Stomach (tissue), 9 donors: ENCODE data around the gene NOS1. TPM values are rescaled to one million over a fixed set of nuclear protein-coding genes. Genes with fewer than 3 reads are reported as not detected.
"Not testable (repeated sequence)": the region's sequence is repeated elsewhere in the genome, so short reads cannot be mapped to it uniquely, and the experiment has no call there.

Source experiments
- DNase-seq, 2 donors: peaks; one replicate each; pipeline versions ENCODE4 v3.0.0 to v3.0.0-alpha.2; 2013 to 2019
- H3K27ac ChIP-seq, 5 donors: fragments of 200-600 bp in 4 of 5; sonication (generic) in 4 of 5; one replicate each; pipeline ENCODE4 v1.5.1; 2013 to 2019; ENCODE audit warnings: mild to moderate bottlenecking in 1 of 5, moderate library complexity in 1 of 5
- H3K27me3 ChIP-seq, 3 donors: fragments of 200-600 bp; sonication (generic); one replicate each; pipeline ENCODE4 v1.5.1; 2017 to 2019; ENCODE audit warnings: mixed run types in 1 of 3
- H3K36me3 ChIP-seq, 4 donors: fragments of 200-600 bp; sonication (generic); 1 replicate in 3 of 4; 2 replicates in 1 of 4; pipeline ENCODE4 v1.5.1; 2016 to 2019
- H3K4me1 ChIP-seq, 4 donors: fragments of 200-600 bp; sonication (generic); one replicate each; pipeline ENCODE4 v1.5.1; 2016 to 2019
- H3K4me3 ChIP-seq, 4 donors: fragments of 200-600 bp; sonication (generic) in 3 of 4; one replicate each; pipeline ENCODE4 v1.5.1; 2016 to 2019; ENCODE audit warnings: mild to moderate bottlenecking in 1 of 4
- H3K9me3 ChIP-seq, 4 donors: fragments of 200-600 bp; sonication (generic); one replicate each; pipeline ENCODE4 v1.5.1; 2016 to 2019
- EP300 ChIP-seq: sonication (generic); formaldehyde crosslinking; IDR thresholded peaks from one replicate; pipeline ENCODE4 v1.6.1; 2017; ENCODE audit warnings: antibody characterized with exemption
- POLR2A ChIP-seq, 4 donors: fragments of 450-650 bp; IDR thresholded peaks; one replicate each; pipeline ENCODE4 v1.6.1; 2016; ENCODE audit warnings: antibody characterized with exemption in 4 of 4, control low read depth in 2 of 4, mild to moderate bottlenecking in 1 of 4, moderate library complexity in 1 of 4
- POLR2AphosphoS5 ChIP-seq, 3 donors: sonication (generic); formaldehyde crosslinking; IDR thresholded peaks; one replicate each; pipeline ENCODE4 v1.6.1; 2016; ENCODE audit warnings: antibody characterized with exemption in 3 of 3
- WGBS, 5 donors: extraction: QIAGEN DNeasy Blood & Tissue Kit in 3 of 5; methylation state at CpG; one replicate each; pipeline versions ENCODE4 v1.1.5 to v1.1.7; 2013 to 2018; 5-methylcytosine and 5-hydroxymethylcytosine counted together
- intact Hi-C: fragments of 100-400 bp; cut with DNase I; formaldehyde crosslinking; loops from one replicate; pipeline ENCODE4 v1.15.1; 2023; ENCODE audit warnings: low total_unique reads
- polyA plus RNA-seq, 3 donors: library from polyadenylated mRNA; stranded (reverse); fragments of 200-250 nt; gene quantifications; one replicate each; pipeline ENCODE4 v1.2.3, GENCODE V29; 2013
- total RNA-seq, 5 donors: library from RNA; depleted of rRNA; stranded (reverse); fragments of >200 nt; gene quantifications; one replicate each; pipeline versions ENCODE4 v1.1.0 to v1.2.3, GENCODE V29; 2014 to 2016
- TF ChIP-seq, protein P1 (sequence below), 7 experiments: fragments of 450-650 bp in 4 of 7; fragments of 200-600 bp in 3 of 7; sonication (generic) in 3 of 7; IDR thresholded peaks; one replicate each; pipeline ENCODE4 v1.5.1; 2016 to 2019; ENCODE audit warnings: antibody characterized with exemption in 7 of 7, control low read depth in 2 of 7, mild to moderate bottlenecking in 1 of 7
- donor health status: healthy with polysubstance abuse.
- donor health status: Bipolar disorder and iron deficiency.
- donor health status: healthy.

Gene NOS1
- total and polyA plus RNA-seq, 8 donors: 0.15 to 3.1 (median 0.29) TPM; not detected in 3

DNA sequence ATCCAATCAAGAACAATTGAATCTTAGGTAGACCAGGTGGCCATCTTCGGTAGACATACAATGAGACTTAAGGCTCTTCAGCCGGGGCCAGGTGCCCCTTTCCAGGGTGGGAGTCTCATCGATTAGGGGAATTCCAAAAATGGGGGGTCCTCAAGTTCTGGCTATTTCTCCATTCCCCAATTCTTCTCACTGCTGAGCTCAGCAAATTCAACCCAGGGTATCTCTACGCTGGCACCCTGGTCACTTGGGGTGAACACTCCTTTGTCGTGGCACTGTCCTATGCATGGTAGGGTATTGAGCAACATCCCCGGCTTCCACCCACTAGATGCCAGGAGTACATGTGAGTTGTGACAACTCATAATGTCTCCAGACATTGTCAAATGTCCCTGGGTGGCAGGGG lies 136.2 kb downstream of the NOS1 start:
- Histone ChIP-seq H3K4me1 (no peaks in the 10 kb centered on the region), H3K27ac (no peak overlapping the region), H3K9me3 (no peaks in the 10 kb centered on the region), H3K4me3 (no peak overlapping the region), H3K36me3 (no peaks in the 10 kb centered on the region), H3K27me3 (peaks cover 0 to 48% (median 9%) of the 10 kb centered on the region in 3 donors)
- WGBS, 5 donors: 75 to 95% (median 89%) methylated on average over 6 of the region's 6 CpGs
- TF ChIP-seq POLR2AphosphoS5 (IDR thresholded peaks at IDR 0.05) (no peak), POLR2A (IDR thresholded peaks at IDR 0.05) (no peak), EP300 (no peak)
- TF ChIP-seq, protein P1, sequence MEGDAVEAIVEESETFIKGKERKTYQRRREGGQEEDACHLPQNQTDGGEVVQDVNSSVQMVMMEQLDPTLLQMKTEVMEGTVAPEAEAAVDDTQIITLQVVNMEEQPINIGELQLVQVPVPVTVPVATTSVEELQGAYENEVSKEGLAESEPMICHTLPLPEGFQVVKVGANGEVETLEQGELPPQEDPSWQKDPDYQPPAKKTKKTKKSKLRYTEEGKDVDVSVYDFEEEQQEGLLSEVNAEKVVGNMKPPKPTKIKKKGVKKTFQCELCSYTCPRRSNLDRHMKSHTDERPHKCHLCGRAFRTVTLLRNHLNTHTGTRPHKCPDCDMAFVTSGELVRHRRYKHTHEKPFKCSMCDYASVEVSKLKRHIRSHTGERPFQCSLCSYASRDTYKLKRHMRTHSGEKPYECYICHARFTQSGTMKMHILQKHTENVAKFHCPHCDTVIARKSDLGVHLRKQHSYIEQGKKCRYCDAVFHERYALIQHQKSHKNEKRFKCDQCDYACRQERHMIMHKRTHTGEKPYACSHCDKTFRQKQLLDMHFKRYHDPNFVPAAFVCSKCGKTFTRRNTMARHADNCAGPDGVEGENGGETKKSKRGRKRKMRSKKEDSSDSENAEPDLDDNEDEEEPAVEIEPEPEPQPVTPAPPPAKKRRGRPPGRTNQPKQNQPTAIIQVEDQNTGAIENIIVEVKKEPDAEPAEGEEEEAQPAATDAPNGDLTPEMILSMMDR (IDR thresholded peaks at IDR 0.05): no peak
- intact Hi-C loops: no loop called here
- DNase-seq: no peak

DNA sequence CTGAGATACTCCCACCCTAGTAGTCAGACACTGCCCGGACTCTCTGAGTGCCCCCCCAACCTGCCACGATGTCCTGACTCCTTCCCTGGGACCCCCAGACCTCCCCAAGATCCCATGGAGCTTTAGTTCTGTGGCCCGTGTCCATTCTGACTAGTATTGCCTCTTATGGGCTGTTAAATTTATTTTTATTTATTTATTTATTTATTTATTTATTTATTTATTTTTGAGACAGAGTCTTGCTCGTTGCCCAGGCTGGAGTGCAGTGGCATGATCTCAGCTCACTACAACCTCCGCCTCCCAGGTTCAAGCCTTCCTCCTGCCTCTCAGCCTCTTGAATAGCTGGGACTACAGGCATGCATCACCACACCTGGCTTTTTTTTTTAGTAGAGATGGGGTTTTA lies 140.5 kb downstream of the NOS1 start:
- H3K36me3 ChIP-seq, intact Hi-C loops, H3K4me1 ChIP-seq, H3K4me3 ChIP-seq, H3K27ac ChIP-seq, DNase-seq, H3K9me3 ChIP-seq: not testable (repeated sequence)
- H3K27me3 ChIP-seq: peaks cover 0 to 55% (median 0%) of the 10 kb centered on the region in 3 donors
- WGBS, 5 donors: 67 to 80% (median 70%) methylated on average over 5 of the region's 5 CpGs

DNA sequence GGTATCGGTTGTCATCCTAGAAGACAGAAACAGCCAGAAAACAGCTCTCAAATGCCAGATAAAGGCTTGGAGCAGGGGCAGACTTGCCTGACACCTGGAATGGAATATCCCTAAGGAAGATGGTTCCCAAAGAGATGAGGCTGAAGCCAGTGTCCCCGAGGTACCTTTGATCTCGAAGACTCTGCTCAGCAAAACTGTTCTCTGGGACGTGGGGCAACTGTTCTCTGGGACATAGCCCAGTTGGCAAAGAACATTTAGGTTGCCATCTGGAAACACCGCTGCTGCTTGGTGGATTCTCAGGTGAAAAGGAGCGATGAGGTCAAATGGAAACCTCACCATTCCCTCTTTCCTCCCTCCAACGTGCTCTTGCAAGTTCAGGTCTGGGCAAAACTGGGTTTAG lies 143.3 kb downstream of the NOS1 start:
- no peaks in the 10 kb centered on the region for H3K36me3 ChIP-seq
- no peaks in the 10 kb centered on the region for H3K9me3 ChIP-seq
- 73 to 82% (median 79%) methylated on average over 7 of the region's 7 CpGs for WGBS, 5 donors
- peaks cover 0 to 53% (median 0%) of the 10 kb centered on the region in 3 donors for H3K27me3 ChIP-seq
- H3K4me1 ChIP-seq: no peaks in the 10 kb centered on the region
- DNase-seq: no peak
- H3K4me3 ChIP-seq: no peak overlapping the region
- H3K27ac ChIP-seq: no peak overlapping the region
- intact Hi-C loops: no loop called here
- TF ChIP-seq POLR2AphosphoS5 (IDR thresholded peaks at IDR 0.05): no peak
- TF ChIP-seq EP300: no peak
- TF ChIP-seq POLR2A (IDR thresholded peaks at IDR 0.05): no peak
- TF ChIP-seq, protein P1 (IDR thresholded peaks at IDR 0.05): no peak

DNA sequence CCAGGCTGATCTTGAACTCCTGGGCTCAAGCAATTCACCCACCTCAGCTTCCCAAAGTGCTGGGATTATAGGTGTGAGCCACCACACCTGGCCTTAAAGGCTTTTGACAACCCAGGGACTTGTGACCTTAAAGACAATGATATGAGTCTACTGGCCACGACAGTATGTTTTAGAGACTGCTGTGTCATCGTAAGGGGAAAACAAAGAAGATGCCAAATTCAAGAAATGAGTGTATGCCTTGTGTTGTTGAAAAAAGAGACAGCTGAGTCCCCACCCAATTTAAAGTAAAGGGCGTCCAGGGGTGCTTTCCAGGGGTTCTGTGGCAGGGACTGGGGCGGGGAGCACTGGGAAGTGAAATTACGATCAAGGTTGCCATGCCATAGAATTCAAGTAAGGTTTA lies 144.7 kb downstream of the NOS1 start:
- H3K27me3 ChIP-seq: peaks cover 0 to 60% (median 0%) of the 10 kb centered on the region in 3 donors
- H3K4me3 ChIP-seq: no peak overlapping the region
- WGBS, 5 donors: 72 to 83% (median 78%) methylated on average over 5 of the region's 5 CpGs
- intact Hi-C loops: no loop called here
- no peak for TF ChIP-seq POLR2A (IDR thresholded peaks at IDR 0.05)
- TF ChIP-seq, protein P1 (IDR thresholded peaks at IDR 0.05): no peak
- TF ChIP-seq EP300: no peak
- TF ChIP-seq POLR2AphosphoS5 (IDR thresholded peaks at IDR 0.05): no peak
- no peaks in the 10 kb centered on the region for H3K36me3 ChIP-seq
- DNase-seq: no peak
- H3K4me1 ChIP-seq: no peaks in the 10 kb centered on the region
- no peaks in the 10 kb centered on the region for H3K9me3 ChIP-seq
- H3K27ac ChIP-seq: no peak overlapping the region

- H3K9me3 ChIP-seq: no peaks in the 10 kb centered on the region
- WGBS, 5 donors: 68 to 75% (median 71%) methylated on average over 10 of the region's 10 CpGs
- DNase-seq: no peak
- no peaks in the 10 kb centered on the region for H3K36me3 ChIP-seq
- no peak overlapping the region for H3K4me3 ChIP-seq
- H3K4me1 ChIP-seq: no peaks in the 10 kb centered on the region
- H3K27me3 ChIP-seq: peaks cover 0 to 59% (median 5%) of the 10 kb centered on the region in 3 donors
- no peak overlapping the region for H3K27ac ChIP-seq
- intact Hi-C loops: loop anchor here (5.0 kb wide), 1 partner anchor 623 kb away; no protein-coding TSS in a partner anchor
- TF ChIP-seq, protein P1 (IDR thresholded peaks at IDR 0.05): no peak
- TF ChIP-seq POLR2A (IDR thresholded peaks at IDR 0.05): no peak
- no peak for TF ChIP-seq EP300
- no peak for TF ChIP-seq POLR2AphosphoS5 (IDR thresholded peaks at IDR 0.05)
Measured at GRCh38 chr12:117214797-117215196, 146.6 kb downstream of the NOS1 start.
